ENCODE measurements around the gene SPTB.

The SPTB gene

DNA sequence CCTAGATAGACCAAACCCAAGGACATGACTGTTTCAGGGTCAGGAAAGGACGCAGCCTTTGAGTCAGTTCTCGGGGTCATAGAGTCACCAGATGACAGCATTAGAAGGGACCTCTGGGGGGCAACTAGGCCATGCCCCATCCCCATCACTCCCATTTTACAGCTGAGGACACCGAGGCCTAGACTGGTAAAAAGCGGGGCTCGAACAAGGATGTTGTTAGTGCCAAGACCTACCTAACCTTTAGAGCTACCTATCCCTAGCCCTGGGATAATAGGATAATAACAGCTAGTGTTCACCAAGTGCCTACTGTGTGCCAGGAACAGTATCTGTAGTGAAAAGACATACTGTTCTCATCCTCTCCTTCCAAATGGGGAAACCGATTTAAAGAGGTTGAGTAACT lies 126.8 kb downstream of the SPTB start:
- DNase-seq (ENCODE audit: low spot score): no peak

DNA sequence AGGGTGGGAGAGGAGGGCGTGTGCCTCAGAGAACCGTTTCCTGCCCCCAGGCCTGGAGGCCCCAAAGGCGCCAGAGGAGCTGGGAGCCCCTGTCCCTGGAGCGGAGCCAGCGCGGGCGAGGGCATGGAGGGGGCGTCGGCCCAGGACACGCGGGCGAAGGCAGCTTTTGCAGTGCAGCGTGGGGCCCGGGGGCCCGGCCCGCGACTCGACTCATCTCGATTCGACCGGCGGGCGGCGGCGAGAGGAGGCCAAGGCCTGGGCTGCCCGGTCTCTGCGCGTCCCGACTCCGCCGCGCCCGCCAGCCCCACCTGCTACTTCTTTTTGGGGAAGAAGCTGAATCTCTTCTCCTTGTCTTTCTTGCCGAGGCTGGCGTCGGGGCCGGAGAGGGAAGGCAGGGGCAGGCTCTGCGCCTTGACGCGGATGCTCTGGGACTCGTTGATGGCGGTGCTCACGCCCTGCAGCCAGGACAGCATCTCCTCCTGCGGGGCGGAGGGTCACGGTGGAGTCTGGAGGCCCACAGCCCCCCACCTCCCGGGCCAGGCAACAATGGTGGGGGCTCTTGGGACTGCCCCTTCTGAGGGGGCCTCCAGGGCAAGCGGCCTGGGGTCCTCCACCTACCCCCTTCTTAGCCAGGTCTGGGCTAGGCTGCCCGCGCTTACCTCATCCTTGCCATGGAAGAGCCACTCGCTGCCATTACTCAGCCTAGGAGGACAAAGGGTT lies 130.6 kb downstream of the SPTB start:
- no peak for DNase-seq (ENCODE audit: low spot score)

DNA sequence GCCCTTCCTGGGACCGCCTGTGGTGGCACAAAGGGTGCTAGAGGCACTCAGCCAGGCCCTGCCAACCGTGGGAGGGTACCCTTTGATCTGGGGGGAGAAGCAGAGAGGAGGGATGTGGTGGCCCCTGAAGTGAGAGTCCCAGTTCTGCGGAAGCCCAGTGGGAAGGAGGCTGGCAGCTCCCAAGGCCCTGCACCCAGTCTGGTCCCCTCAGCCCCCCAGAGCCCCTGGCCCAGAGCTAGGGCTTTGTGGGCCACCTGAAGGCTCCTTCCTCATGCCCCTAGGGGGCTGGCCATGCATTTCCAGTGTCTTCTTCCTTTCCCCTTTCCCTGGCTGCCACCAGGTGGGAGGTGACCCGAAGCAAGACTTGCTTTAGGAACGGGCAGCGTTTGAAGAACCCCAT lies 131.2 kb downstream of the SPTB start:
- no peak for DNase-seq (ENCODE audit: low spot score)

DNA sequence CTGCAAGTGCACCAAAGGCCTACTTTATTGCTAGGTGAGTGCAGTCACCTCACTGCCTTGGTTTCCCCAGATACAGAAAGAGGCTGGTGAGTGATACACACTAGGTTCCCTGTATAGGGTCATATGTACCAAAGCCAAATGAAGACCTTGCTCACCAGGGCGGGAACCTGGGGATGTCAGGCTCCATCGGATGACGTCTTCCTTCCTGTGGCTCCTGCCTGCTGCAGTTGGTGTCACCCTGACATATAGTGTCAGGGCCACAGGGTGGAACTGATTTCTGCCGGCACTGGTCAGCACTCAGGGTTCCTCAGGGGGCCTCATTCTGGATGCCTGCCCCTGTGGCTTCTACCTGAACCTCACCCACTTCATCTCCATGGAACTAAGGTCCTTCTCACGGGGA lies 132.4 kb downstream of the SPTB start:
- DNase-seq (ENCODE audit: low spot score): no peak

DNA sequence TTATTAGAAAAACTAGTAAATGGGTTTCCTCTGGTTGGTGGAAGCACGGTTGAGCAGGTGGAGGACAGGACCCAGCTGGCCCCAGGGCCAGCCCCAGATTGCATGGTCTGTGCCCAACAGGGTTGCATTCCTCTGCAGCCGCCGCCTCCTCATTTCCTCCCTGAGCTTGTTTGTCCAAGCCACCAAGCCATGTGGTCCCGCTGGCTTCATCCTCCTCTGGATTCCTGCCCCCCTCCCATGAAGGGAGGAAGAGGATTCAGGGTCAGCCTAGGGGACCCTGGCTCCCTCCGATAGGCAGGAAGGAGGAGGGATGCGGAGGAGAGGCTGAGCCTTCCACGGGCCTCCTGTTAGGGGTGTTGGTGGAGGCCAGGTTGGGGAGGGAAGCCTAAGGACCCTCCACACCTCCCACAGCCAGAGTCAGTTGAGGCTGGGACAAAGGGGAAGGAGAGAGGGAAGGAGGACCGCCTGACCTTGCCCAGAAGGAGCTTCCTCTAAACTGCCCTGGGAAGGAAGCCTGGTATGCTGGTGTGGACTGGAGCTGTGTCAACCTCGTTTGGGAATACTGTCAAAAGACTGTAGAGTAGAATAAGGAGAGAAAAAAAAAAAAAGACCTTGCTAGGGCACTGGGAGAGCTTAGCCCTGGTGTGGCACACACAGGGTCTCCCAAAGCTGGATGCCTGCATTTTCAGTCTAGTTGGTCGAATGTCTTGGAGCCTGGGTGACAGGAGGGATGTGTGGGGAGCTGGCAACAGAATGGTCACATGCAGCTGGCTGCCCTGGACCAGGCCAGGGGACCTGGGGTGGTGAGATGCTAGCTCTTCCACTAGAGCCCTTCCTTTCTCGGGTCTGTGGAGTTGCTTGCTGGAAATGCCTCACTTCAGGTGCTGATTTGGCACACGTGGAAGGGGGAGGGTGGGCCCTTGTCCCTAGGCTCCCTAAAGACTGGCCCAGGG lies 133.1 kb downstream of the SPTB start:
- DNase-seq (ENCODE audit: low spot score): no peak

DNA sequence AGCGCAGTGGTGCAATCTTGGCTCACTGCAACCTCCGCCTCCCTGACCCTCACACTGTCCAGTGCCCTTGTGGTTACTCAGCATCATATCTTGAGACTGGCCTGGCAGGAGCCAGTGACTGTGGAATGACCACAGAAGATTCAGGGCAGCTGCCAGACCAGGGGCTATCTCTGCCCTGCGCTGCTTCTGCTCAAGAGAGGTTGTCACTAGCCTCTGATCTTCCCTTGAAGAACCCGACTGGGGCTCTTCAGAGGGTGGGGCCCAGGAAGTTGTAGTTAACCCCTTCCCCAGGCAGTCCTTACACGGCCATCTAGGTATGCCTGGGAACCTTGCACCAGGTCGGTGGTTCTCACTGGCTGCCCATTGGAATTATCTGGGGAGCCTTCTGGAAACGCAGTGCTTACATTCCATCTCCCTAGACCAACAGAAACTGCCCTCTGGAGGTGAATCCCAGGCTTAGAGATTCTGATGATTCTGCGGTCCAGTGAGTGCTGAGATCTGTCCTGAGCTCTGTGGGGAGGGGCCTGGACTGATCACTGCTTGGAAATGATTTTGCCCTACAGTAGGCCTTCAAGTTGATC lies 134.1 kb downstream of the SPTB start:
- DNase-seq (ENCODE audit: low spot score): no peak

DNA sequence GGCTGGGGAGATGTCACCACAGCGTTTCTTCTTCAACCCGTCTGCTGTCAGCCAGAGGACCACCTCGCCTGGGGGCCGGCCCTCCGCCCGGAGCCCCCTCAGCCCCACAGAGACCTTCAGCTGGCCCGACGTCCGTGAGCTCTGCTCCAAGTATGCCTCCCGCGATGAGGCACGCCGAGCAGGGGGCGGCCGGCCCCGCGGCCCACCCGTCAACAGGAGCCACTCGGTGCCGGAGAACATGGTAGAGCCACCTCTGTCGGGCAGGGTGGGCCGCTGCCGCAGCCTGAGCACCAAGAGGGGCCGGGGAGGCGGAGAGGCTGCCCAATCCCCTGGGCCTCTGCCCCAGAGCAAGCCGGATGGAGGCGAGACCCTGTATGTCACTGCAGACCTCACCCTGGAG lies 136.6 kb downstream of the SPTB start:
- DNase-seq (ENCODE audit: low spot score): no peak

DNA sequence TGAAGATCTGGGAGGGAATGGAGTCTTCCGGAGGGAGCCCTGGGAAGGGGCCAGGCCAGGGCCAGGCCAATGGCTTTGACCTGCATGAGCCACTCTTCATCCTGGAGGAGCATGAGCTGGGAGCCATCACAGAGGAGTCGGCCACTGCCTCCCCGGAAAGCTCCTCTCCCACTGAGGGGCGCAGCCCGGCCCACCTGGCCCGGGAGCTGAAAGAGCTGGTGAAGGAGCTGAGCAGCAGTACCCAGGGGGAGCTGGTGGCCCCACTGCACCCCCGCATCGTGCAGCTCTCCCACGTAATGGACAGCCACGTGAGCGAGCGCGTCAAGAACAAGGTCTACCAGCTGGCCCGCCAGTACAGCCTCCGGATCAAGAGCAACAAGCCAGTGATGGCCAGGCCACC lies 137.7 kb downstream of the SPTB start:
- no peak for DNase-seq (ENCODE audit: low spot score)

DNA sequence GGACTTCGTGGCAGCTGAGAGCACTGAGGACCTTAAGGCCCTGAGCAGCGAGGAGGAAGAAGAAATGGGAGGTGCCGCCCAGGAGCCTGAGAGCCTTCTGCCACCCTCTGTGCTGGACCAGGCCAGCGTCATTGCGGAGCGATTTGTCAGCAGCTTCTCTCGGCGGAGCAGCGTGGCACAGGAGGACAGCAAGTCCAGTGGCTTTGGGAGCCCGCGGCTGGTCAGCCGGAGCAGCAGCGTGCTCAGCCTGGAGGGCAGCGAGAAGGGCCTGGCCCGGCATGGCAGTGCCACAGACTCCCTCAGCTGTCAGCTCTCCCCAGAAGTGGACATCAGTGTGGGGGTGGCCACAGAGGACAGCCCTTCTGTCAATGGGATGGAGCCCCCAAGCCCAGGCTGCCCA lies 138.5 kb downstream of the SPTB start:
- no peak for DNase-seq (ENCODE audit: low spot score)

DNA sequence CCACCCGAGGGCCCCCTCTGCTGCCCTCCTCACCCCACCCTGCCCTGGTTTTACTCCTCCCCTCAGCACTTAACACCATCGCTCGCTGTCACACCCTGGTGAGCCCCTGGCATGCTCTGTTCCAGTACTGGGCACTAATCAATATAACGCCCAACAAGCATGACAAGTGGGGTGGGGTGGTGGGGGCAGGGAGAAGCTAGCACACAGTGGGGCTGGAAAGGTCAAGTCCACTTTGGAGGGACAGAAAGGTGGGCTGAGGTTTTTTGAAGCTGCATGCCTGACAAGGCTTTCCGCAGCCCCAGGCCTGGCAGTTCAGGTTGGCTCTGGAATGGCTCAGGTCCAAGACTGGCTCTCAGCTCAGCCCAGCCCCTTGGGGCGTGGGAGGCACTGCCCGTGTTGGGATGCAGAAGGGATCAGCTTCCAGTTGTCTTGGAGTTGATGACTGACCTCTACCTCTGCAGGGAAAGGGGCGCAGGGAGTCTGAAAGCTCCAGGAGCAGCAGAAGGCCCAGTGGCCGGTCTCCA lies 141.4 kb downstream of the SPTB start:
- DNase-seq (ENCODE audit: low spot score): no peak

DNA sequence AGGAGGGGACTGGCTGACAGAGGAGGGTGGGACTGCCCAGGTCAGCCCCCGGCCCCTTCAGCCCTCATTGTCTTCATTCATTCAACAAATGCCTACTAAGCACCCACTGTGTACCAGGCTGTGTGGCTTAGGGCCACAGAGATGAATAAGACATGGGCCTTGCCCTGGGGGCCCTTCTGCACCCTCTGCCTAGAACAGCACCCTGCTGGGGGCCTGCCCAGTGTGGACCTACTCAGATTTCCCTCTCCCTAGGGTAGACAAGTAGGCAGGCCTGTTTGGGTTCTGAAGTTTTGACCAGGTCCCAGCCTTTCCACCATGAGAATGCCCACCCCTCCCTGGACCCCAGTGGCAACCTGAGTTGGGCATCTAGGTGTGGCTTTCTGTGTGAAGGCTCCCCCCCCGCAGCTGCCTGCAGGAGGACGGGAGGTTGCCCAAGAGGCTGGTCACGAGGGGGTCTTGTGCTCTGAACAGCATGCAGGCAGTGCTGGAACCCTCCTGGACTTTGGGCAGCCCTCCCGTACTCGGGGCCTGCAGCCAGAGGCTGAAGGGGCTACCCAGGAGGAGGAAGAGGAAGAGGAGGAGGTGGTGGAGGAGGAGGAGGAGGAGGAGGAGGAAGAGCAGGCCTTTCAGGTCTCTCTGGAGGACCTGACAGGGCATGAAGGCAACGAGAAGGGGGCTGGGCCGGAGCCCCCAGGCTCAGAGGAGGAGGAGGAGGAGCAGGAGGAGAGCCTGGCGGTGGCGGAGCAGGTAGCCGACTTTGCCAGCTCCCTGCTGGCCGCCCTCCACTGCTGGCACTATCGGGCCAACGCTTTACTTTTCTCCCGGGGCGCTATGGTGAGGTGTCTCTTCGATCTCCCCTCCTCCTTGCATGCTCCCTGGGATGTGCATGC lies 142.1 kb downstream of the SPTB start:
- no peak for DNase-seq (ENCODE audit: low spot score)

DNA sequence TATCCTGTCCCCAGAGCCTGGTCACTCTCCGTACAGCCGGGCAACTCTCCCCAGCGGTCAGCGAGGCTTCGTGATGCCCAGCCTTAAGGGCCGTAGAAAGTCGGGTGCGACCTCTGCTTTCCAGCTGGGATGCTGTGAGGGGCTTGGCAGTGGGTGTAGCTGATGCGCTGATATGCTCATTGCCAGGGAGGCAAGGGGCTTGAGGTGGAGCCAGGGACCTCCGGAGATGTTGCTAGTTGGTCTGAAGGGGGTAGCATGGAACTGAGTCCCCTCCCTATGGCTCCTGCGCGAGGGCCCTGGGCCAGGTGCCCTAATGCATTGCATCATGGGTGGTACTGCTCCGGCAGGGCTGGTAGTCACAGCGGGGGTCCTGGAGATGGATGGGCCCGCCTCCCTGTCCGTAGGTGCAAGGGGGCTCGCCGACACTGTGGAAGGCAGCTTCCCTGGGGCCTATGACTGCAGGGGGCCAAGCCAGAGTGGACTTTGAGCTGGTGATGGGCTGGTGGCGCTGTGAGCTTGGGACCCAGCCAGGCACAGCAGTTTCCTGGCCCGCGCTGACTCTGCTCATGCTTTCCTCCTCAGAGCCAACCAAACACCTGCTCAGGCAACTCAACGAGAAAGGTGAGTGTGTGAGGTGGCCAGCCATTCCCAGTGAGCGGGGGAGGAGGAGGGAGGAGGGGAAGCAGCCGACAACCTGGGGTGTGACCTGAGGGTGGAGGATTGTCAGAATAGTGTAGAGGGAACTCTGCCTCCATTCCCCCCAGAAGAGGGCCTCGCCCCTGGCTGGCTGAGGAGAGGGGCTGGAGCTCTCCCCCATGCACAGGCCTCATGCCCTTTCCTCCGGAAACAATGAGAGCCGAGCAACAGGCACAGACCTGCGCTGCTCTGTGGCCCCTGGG lies 143.2 kb downstream of the SPTB start:
- peak; percentile 42 for DNase-seq (ENCODE audit: low spot score)

DNA sequence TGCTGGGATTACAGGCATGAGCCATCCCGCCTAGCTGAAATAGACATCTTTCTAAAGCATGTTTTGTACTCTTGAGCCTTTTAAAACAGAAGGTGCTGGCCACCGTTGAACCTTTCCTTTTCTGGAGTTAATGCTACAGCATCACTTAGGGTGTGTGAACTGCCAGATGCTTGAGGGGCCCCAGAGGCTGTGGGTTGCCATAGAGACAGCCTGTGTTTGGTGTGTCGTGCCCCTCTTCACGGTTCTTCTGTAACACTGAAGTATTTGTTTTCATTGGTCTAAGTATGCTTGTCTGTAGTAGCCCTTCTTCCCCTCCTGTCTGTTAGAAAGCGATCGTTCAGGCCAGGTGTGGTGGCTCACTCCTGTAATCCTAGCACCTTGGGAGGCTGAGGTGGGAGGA lies 144.7 kb downstream of the SPTB start:
- DNase-seq (ENCODE audit: low spot score): no peak

DNA sequence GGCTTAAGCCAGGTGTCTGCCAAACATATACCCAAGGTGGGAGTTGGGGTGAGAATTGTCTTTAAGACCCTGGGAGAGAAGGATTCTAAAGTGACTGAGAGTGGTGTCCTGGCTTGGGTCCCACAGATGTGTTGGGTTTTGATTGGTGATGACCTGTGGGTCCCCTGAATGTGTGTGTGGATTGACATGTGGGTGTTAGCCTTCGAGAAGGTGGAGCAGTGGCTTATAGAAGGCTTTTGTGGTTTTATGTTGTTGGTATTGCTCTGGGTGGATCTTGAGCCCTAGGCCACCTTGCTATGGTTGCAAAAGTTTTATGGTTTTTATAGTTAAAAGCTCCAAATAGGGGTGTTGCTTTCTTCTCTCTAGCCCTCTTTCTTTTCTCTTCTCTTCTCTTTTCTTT lies 145.8 kb downstream of the SPTB start:
- DNase-seq (ENCODE audit: low spot score): no peak

DNA sequence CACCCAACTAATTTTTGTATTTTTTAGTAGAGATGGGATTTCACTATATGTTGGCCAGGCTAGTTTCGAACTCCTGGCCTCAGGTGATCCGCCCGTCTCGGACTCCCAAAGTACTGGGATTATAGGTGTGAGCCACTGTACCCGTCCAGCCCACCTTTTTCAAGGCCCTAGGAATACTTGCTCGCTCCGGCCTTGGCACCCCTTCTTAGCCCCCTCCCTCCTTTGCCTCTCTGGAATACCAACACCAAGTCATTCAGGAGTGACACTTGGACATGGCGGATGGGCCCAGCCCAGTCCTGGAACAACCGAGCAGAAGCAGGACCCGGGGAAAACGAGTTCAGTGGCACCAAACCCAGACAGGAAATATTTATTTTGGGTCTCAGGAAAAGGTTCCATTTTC lies 146.4 kb downstream of the SPTB start:
- no peak for DNase-seq (ENCODE audit: low spot score)

DNA sequence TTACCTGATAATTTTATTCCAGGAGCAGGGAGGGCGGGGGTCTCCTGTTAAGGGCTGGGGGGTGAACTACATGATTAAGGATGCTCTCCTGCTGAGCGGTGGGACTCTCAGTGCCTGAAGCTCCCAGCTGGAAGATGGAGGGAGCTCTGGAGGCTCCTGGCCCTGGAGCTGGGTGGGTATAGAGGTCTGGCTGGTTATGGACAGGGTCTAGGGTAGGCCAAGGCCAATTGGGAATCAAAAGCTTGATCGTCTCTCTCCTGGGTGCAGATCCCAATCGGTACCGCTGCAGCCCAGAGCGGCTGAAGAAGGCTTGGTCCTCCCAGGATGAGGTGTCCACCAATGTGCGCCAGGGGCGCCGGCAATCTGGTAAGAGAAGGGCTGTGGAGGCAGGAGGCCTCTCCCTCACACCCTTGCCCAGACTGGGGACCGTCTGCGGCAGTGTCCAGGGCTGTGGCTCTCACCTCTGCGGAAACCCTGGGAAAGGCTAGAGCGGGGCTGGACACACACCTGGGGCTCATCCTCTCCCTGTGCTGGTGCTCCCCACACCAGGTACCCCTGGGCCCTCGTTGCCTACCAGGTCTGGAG lies 147.1 kb downstream of the SPTB start:
- DNase-seq (ENCODE audit: low spot score): no peak

DNA sequence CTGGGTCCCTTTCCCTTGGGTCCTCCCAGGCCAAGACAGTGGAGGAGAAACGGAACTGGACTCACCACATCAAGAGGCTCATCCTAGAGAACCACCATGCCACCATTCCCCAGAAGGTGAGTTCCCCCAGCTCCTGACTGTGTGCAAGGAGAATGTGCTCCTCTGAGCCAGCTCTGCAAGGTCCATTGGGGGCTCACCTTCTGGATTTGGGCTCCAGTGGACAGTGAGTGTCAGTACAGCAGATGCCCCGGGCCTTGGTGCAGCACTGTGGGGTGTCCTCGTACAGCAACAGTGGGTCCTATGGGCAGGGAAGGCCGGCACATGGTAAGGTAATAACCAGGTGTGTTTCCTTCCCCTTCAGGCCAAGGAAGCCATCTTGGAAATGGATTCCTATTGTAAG lies 147.6 kb downstream of the SPTB start:
- no peak for DNase-seq (ENCODE audit: low spot score)

DNA sequence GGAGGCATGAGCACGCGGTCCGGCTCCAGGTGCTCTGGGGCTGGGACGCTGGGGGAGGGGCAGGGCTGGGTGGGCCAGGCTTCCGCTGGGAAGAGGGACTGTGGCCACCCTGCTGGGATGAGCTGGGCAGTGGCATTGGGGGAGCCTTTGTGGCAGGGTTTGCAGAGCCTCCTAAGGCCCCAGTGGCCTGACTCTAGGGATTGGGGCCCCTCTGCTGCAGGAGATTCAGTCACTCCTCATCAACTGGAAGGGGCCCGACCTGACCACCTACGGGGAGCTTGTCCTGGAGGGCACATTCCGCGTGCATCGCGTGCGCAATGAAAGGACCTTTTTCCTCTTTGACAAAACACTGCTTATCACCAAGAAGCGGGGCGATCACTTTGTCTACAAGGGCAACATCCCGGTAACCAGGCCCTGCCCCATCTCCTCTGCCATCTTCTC lies 148.5 kb downstream of the SPTB start:
- DNase-seq (ENCODE audit: low spot score): no peak

DNA sequence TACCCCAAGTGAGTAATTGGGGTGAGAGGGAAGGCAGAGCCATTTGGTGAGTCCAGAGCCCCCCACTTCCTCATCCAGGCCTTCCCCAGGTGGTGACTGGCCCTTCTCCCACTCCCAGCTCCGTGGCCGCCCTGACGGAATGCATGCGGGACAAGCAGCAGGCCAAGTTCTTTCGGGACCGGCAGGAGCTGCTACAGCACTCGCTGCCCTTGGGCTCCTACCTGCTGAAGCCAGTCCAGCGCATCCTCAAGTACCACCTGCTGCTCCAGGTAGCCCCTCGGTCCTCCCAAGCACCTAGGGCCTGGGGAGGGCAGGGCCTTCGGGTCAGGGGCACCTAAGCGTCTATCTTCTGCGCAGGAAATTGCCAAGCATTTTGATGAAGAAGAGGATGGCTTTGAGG lies 149.0 kb downstream of the SPTB start:
- no peak for DNase-seq (ENCODE audit: low spot score)

DNA sequence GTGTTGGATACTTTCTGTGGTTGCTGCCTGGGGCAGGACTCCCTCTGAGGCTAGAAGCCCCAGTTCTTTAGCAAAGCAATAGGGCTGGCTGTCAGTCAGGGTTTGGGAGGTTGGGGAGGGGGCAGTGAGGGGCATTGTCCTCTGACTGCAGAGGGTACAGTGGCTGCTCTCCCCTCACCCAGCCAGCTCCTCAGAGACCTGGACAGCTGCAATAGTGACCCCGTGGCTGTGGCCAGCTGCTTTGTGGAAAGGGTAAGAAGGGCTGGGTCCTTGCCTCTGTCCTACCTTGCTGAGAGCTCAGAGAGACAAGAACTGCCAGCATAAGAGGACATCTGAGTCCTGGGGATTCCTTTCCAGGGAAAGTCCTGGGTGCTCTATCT lies 149.7 kb downstream of the SPTB start:
- no peak for DNase-seq (ENCODE audit: low spot score)
